NCI-H2107 treated with DMSO at 0.1 percent for 48 hours (cell line): ENCODE measurements around the gene TSNAX.
A peak's percentile ranks its signal among the peaks of the same experiment; 100 is the strongest.
"Not testable (repeated sequence)": the region's sequence is repeated elsewhere in the genome, so short reads cannot be mapped to it uniquely, and the experiment has no call there.

Source experiments
- DNase-seq: peaks from one replicate; lab custom pipeline; 2025; ENCODE audit not compliant: unreplicated experiment; lab: John Stamatoyannopoulos, UW

Gene TSNAX

GRCh38 chr1:231558708-231559185, 30.3 kb downstream of the TSNAX start:
- no peak for DNase-seq

GRCh38 chr1:231561647-231562383, 33.3 kb downstream of the TSNAX start:
- no peak for DNase-seq

GRCh38 chr1:231563247-231563646, 34.8 kb downstream of the TSNAX start:
- DNase-seq: no peak

- DNase-seq: no peak
Observed at GRCh38 chr1:231564373-231564772, 35.9 kb downstream of the TSNAX start.

GRCh38 chr1:231566496-231566895, 38.0 kb downstream of the TSNAX start:
- DNase-seq: no peak

DNA sequence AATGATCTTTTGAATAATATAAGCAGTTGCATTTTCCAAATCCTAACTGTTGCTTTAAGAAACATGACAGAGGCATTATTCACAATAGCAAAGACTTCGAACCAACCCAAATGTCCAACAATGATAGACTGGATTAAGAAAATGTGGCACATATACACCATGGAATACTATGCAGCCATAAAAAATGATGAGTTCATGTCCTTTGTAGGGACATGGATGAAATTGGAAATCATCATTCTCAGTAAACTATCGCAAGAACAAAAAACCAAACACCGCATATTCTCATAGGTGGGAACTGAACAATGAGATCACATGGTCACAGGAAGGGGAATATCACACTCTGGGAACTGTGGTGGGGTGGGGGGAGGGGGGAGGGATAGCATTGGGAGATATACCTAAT, 41.8 kb downstream of the TSNAX start:
- DNase-seq: not testable (repeated sequence)

GRCh38 chr1:231571904-231572303, 43.4 kb downstream of the TSNAX start:
- no peak for DNase-seq

- DNase-seq: no peak
Observed at GRCh38 chr1:231575472-231575871, 47.0 kb downstream of the TSNAX start.

GRCh38 chr1:231576804-231577718, 48.6 kb downstream of the TSNAX start:
- DNase-seq: no peak

DNA sequence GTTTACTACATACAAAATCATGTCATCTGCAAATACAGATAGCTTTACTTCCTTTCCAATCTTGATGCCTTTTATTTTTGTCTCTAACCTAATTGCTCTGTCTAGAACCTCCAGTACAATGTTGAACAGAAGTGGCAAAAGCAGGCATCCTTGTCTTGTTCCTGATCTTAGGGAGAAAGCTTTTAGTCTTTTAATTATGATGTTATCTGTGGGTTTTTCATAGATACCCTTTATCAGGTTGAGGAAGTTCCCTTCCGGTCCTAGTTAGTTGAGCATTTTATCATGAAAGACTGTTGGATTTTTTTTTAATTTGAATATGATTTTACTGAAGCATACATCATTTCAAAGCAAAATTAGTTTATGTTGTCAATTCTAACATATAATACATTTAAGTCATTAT, 52.4 kb downstream of the TSNAX start:
- no peak for DNase-seq

DNA sequence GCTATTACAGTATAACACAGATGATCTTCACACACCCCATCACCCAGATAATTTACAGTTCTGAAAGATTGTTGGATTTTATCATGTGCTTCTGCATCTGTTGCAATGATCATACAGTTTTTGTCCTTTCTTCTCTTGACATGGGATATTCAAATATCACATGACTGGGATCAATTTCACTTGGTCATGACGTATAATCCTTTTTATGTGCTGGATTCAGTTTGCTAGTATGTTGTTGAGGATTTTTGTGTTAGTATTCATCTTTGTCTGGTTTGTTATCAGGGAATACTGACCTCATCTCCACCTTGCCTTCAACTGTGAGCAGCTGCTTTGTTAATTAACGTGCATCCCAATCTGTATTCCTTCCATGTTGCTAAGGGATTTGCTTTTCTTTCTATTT, 53.4 kb downstream of the TSNAX start:
- no peak for DNase-seq

- DNase-seq: no peak
Observed at GRCh38 chr1:231583376-231583775, 54.9 kb downstream of the TSNAX start.

DNA sequence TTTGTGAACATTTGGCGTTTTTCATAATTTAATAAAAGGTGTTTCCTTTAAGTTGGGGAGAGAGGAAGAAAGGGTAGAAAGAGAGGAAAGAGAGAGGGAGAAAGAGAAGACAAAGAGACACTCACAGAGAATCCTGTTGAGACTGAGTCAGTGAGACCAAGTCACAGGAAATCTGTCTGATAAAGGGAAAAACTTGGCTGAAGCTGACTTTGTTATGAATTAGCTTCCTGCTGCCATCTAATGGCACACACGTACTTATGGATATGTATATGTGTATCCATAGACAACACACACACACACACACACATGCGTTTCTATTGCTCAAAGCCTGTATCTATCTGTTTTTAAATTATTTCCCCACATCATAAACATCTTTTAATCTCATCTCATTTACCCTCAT, 55.6 kb downstream of the TSNAX start:
- DNase-seq: peak; percentile 61

DNA sequence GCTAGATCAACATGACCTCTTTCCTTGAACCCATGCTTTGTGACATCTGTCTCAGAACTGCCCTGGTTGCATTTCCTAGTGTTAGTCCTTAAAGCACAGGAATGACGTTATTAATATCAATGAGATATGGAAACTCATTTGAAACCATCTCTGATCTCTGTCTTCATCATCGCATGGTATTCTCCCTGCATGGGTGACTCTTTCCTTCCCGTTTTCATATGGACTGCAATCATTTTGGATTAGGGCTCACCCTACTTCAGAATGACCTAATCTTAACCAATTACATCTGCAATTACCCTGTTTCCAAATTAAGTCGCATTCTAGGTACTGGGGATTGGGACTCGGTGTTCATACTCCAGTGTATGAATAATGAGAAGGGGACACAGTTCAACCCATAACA, 56.5 kb downstream of the TSNAX start:
- DNase-seq: no peak

GRCh38 chr1:231590453-231591198, 62.2 kb downstream of the TSNAX start:
- DNase-seq: peak; percentile 74

- no peak for DNase-seq
Observed at GRCh38 chr1:231591466-231591865, 63.0 kb downstream of the TSNAX start.

- no peak for DNase-seq
Observed at GRCh38 chr1:231592809-231593208, 64.3 kb downstream of the TSNAX start.

- not testable (repeated sequence) for DNase-seq
Observed at GRCh38 chr1:231593264-231593663, 64.8 kb downstream of the TSNAX start.

- no peak for DNase-seq
Observed at GRCh38 chr1:231594123-231594522, 65.7 kb downstream of the TSNAX start.

DNA sequence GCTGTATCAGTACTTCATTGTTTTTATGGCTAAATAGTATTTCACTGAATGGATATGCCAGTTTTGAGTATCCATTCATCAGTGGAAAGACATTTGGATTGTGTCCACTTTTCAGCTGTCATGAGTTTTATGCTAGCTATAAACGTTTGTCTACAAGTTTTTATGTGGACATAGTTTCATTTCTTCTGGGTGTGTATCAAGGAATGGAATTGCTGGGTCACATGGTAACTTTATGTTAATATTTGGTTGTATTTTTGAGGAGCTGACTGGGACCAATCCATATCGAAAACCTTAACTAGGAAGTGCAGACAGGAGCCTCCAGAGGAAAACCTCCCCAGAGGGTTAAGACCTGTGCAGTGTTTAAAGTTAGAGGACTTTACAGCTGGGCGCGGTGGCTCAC, 66.3 kb downstream of the TSNAX start:
- no peak for DNase-seq

DNA sequence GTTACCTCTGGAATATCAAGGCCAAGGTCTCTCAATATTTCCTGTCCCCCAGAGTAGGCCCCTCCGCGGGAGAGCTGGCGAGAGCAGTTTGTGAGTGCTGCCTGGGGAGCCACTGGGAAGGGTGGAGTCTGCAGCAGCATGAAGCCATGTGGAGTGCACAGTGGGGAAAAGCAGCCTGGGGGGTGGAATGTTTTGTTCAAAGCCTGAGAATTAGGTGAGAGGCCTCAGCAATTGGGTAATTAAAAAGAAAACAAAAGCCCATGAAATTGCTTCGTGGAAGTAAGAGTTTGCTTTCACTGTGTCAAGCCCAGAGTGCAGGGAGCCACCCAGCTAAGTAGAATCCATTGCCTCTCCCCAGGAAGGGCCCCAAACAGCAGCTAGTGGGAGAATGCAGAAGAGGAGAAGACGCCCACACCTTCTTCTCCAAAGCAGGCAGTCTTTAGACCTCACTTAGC, 67.9 kb downstream of the TSNAX start:
- DNase-seq: no peak
